HepG2 (cell line): Measurements from ENCODE around the gene BPIFB6. TPM values are rescaled to one million over a fixed set of nuclear protein-coding genes. Genes with fewer than 3 reads are reported as not detected.

ENCODE experiments used
- CBX1 ChIP-seq: IDR thresholded peaks from one replicate; pipeline ENCODE4 v1.6.1; 2016; ENCODE audit warnings: antibody characterized with exemption, low read depth
- CCDC6 ChIP-seq: sonication (generic); formaldehyde crosslinking; IDR thresholded peaks from 2 replicates; pipeline ENCODE4 v1.8.1; 2022; ENCODE audit warnings: mild to moderate bottlenecking, missing genetic modification reagents, moderate library complexity
- MTF1 ChIP-seq: sonication (generic); formaldehyde crosslinking; IDR thresholded peaks from 2 replicates; pipeline ENCODE4 v1.5.0; 2020; ENCODE audit warnings: missing genetic modification reagents
- NR2F1 ChIP-seq, 2 experiments: fragments of 450-650 bp in 1 of 2; formaldehyde crosslinking in 1 of 2; IDR thresholded peaks; 2 replicates each; pipeline versions ENCODE4 v1.5.0 to v1.6.1; 2016 to 2020; ENCODE audit warnings: mild to moderate bottlenecking in 1 of 2, missing compliant biosample characterization in 1 of 2, missing genetic modification reagents in 1 of 2, moderate library complexity in 1 of 2
- RARG ChIP-seq: sonication (generic); formaldehyde crosslinking; IDR thresholded peaks from 2 replicates; pipeline ENCODE4 v1.4.0; 2020; ENCODE audit warnings: low read depth, mild to moderate bottlenecking, missing genetic modification reagents
- STAT5B ChIP-seq: sonication (generic); formaldehyde crosslinking; IDR thresholded peaks from 2 replicates; pipeline ENCODE4 v1.4.0; 2020; ENCODE audit warnings: missing genetic modification reagents
- SUZ12 ChIP-seq: fragments of 150-350 bp; IDR thresholded peaks from 2 replicates; pipeline ENCODE4 v1.6.1; 2014; ENCODE audit warnings: low read depth, low read length
- ZNF30 ChIP-seq: sonication (generic); formaldehyde crosslinking; IDR thresholded peaks from 2 replicates; pipeline ENCODE4 v1.5.0; 2020; ENCODE audit warnings: mild to moderate bottlenecking, missing genetic modification reagents
- ZNF549 ChIP-seq: sonication (generic); formaldehyde crosslinking; IDR thresholded peaks from 2 replicates; pipeline ENCODE4 v1.5.0; 2020; ENCODE audit warnings: missing genetic modification reagents
- ZNF616 ChIP-seq: sonication (generic); formaldehyde crosslinking; IDR thresholded peaks from 2 replicates; pipeline ENCODE4 v1.5.0; 2020; ENCODE audit warnings: low read depth, mild to moderate bottlenecking, missing genetic modification reagents
- polyA plus RNA-seq, 8 experiments: library from polyadenylated mRNA; depleted of rRNA in 3 of 8; stranded (reverse) in 7 of 8; unstranded in 1 of 8; fragments of >200 nt; fragmentation: Illumina TruSeq in 4 of 8; extraction: Trizol in 4 of 8; gene quantifications; 2 replicates each; pipeline versions ENCODE4 v1.2.1 to v1.2.3, GENCODE V29; 2011 to 2016; ENCODE audit warnings: low read depth in 4 of 8, missing spikeins in 1 of 8, mixed read lengths in 1 of 8; ENCODE audit not compliant: insufficient read depth in 1 of 8
- total RNA-seq, 5 experiments: library from RNA; depleted of rRNA; stranded (reverse); fragments of >200 nt; fragmentation: Illumina TruSeq; extraction: Trizol; gene quantifications; 2 replicates each; pipeline ENCODE4 v1.2.3, GENCODE V29; 2016; ENCODE audit warnings: low read depth in 1 of 5
- TF ChIP-seq, protein P1 (sequence below): sonication (generic); formaldehyde crosslinking; IDR thresholded peaks from 2 replicates; pipeline ENCODE4 v1.4.0; 2020; ENCODE audit warnings: missing genetic modification reagents
- TF ChIP-seq, protein P2 (sequence below): sonication (generic); formaldehyde crosslinking; IDR thresholded peaks from 2 replicates; pipeline ENCODE4 v1.4.0; 2020; ENCODE audit warnings: missing genetic modification reagents
- TF ChIP-seq, protein P3 (sequence below): sonication (generic); formaldehyde crosslinking; IDR thresholded peaks from 2 replicates; pipeline ENCODE4 v1.8.1; 2023; ENCODE audit warnings: mild to moderate bottlenecking, missing genetic modification reagents, borderline replicate concordance
- TF ChIP-seq, protein P4 (sequence below), 2 experiments: sonication (generic) in 1 of 2; formaldehyde crosslinking in 1 of 2; IDR thresholded peaks; 2 replicates each; pipeline versions ENCODE4 v1.4.0 to v1.6.1; 2018 to 2020; ENCODE audit warnings: missing genetic modification reagents in 2 of 2, borderline replicate concordance in 1 of 2, low read depth in 1 of 2, mild to moderate bottlenecking in 1 of 2, missing biosample characterization in 1 of 2

Gene BPIFB6
- total and polyA plus RNA-seq, 2 of the 13 experiments (the other 11 are each of a cell fraction or from before 2014, with no cell fraction given) = 0.13 to 1.7 TPM

DNA sequence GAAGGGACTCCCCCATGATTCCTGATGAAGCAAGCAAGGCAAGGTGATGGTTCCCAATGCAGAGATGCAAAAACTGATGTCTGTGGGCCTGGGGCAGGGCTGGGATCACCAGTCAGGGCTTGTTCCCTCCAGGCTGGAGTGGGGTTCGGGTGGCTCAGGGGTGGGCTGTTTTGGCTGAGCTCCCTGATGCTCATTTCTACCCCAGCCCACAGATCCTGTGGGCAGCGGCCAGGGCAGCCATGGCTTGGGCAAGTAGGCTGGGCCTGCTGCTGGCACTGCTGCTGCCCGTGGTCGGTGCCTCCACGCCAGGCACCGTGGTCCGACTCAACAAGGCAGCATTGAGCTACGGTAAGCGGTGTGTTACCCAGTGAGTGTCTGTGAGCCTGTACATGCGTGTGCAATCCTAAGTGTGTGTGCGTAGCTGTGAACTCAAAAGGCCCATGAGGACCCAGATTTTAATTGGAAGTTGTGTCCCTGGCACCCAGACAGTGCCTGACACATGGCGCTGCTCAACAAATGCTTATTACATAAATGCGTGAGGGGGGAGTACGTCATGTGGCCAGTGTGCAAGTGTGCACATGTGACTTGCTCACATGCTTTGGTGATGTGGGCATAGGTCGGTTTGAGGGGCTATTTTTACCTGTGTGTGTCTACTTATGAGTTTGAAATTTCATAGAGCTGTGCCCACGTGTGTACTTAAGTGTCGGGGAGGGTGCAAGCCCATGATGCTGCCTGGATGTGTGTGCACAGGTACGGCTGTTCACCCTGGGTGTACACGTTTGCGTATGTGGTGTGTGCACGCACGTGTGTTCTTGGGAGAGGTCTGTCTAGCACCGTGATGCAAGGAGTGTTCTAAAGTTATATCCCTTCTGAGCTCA is 22.9 kb upstream of the BPIFB6 start (continued):
- TF ChIP-seq, protein P1, sequence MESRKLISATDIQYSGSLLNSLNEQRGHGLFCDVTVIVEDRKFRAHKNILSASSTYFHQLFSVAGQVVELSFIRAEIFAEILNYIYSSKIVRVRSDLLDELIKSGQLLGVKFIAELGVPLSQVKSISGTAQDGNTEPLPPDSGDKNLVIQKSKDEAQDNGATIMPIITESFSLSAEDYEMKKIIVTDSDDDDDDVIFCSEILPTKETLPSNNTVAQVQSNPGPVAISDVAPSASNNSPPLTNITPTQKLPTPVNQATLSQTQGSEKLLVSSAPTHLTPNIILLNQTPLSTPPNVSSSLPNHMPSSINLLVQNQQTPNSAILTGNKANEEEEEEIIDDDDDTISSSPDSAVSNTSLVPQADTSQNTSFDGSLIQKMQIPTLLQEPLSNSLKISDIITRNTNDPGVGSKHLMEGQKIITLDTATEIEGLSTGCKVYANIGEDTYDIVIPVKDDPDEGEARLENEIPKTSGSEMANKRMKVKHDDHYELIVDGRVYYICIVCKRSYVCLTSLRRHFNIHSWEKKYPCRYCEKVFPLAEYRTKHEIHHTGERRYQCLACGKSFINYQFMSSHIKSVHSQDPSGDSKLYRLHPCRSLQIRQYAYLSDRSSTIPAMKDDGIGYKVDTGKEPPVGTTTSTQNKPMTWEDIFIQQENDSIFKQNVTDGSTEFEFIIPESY = peak; percentile 85
- TF ChIP-seq ZNF30 = 0 out of 2 replicates have a peak, but pooled peaks have one; percentile 30
- TF ChIP-seq STAT5B (CRISPR knock-in tag) = peak; percentile 58; the same call in 1 of the 2 replicates
- TF ChIP-seq ZNF549 (CRISPR knock-in tag) = no peak
- no peak for TF ChIP-seq RARG (CRISPR knock-in tag)
- no peak for TF ChIP-seq CCDC6 (CRISPR knock-in tag)
- TF ChIP-seq SUZ12 = no peak
- peak; percentile 51; the same call in 1 of the 2 replicates for TF ChIP-seq MTF1
- TF ChIP-seq, protein P2, sequence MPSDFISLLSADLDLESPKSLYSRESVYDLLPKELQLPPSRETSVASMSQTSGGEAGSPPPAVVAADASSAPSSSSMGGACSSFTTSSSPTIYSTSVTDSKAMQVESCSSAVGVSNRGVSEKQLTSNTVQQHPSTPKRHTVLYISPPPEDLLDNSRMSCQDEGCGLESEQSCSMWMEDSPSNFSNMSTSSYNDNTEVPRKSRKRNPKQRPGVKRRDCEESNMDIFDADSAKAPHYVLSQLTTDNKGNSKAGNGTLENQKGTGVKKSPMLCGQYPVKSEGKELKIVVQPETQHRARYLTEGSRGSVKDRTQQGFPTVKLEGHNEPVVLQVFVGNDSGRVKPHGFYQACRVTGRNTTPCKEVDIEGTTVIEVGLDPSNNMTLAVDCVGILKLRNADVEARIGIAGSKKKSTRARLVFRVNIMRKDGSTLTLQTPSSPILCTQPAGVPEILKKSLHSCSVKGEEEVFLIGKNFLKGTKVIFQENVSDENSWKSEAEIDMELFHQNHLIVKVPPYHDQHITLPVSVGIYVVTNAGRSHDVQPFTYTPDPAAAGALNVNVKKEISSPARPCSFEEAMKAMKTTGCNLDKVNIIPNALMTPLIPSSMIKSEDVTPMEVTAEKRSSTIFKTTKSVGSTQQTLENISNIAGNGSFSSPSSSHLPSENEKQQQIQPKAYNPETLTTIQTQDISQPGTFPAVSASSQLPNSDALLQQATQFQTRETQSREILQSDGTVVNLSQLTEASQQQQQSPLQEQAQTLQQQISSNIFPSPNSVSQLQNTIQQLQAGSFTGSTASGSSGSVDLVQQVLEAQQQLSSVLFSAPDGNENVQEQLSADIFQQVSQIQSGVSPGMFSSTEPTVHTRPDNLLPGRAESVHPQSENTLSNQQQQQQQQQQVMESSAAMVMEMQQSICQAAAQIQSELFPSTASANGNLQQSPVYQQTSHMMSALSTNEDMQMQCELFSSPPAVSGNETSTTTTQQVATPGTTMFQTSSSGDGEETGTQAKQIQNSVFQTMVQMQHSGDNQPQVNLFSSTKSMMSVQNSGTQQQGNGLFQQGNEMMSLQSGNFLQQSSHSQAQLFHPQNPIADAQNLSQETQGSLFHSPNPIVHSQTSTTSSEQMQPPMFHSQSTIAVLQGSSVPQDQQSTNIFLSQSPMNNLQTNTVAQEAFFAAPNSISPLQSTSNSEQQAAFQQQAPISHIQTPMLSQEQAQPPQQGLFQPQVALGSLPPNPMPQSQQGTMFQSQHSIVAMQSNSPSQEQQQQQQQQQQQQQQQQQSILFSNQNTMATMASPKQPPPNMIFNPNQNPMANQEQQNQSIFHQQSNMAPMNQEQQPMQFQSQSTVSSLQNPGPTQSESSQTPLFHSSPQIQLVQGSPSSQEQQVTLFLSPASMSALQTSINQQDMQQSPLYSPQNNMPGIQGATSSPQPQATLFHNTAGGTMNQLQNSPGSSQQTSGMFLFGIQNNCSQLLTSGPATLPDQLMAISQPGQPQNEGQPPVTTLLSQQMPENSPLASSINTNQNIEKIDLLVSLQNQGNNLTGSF (CRISPR knock-in tag) = peak; percentile 75
- peak; percentile 21 for TF ChIP-seq ZNF616
- TF ChIP-seq, protein P3, sequence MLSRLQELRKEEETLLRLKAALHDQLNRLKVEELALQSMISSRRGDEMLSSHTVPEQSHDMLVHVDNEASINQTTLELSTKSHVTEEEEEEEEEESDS (CRISPR knock-in tag) = peak; percentile 77; the same call in 1 of the 2 replicates
- TF ChIP-seq, protein P4, sequence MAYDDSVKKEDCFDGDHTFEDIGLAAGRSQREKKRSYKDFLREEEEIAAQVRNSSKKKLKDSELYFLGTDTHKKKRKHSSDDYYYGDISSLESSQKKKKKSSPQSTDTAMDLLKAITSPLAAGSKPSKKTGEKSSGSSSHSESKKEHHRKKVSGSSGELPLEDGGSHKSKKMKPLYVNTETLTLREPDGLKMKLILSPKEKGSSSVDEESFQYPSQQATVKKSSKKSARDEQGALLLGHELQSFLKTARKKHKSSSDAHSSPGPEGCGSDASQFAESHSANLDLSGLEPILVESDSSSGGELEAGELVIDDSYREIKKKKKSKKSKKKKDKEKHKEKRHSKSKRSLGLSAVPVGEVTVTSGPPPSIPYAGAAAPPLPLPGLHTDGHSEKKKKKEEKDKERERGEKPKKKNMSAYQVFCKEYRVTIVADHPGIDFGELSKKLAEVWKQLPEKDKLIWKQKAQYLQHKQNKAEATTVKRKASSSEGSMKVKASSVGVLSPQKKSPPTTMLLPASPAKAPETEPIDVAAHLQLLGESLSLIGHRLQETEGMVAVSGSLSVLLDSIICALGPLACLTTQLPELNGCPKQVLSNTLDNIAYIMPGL (CRISPR knock-in tag; IDR thresholded peaks at IDR 0.05; ENCODE audit: borderline replicate concordance in 1 of 2, low read depth in 1 of 2) = peak in 1 of 2 experiments; percentile 30; a peak in 2 of 4 replicates
- no peak for TF ChIP-seq NR2F1 (CRISPR knock-in tag; IDR thresholded peaks at IDR 0.05)
- TF ChIP-seq CBX1 = no peak
